K562 (cell line): ENCODE data around the gene HRC. TPM values are rescaled to one million over a fixed set of nuclear protein-coding genes. Genes with fewer than 3 reads are reported as not detected.

Experiments
- CSDE1 ChIP-seq, 2 experiments: fragments of 450-650 bp; IDR thresholded peaks; 2 replicates each; pipeline ENCODE4 v1.6.1; 2016; ENCODE audit warnings: mild to moderate bottlenecking in 1 of 2
- FOSL1 ChIP-seq: fragments of 200-800 bp; sonication (Bioruptor generic); conservative IDR thresholded peaks from 2 replicates; pipeline ENCODE4 v1.6.1; 2016; ENCODE audit warnings: missing genetic modification characterization, missing compliant biosample characterization
- FOXJ3 ChIP-seq: sonication (generic); formaldehyde crosslinking; IDR thresholded peaks from 2 replicates; pipeline ENCODE4 v1.4.0; 2020; ENCODE audit warnings: mild to moderate bottlenecking, missing genetic modification reagents
- GTF2A2 ChIP-seq: IDR thresholded peaks from 2 replicates; pipeline ENCODE4 v1.6.1; 2016; ENCODE audit warnings: mild to moderate bottlenecking, missing genetic modification characterization, missing compliant biosample characterization
- NR4A1 ChIP-seq, 2 experiments: fragments of 250-450 bp in 1 of 2; fragments of 450-650 bp in 1 of 2; sonication (Bioruptor Pico) in 1 of 2; IDR thresholded peaks; 2 replicates each; pipeline versions ENCODE4 v1.4.0 to v1.6.1; 2016 to 2020; ENCODE audit warnings: mild to moderate bottlenecking in 2 of 2, missing compliant biosample characterization in 1 of 2, missing genetic modification characterization in 1 of 2, moderate library complexity in 1 of 2
- TBP ChIP-seq: optimal IDR thresholded peaks from 2 replicates; pipeline ENCODE3; 2011; ENCODE audit warnings: low read depth, low read length, improper control_type of control experiment
- TEAD1 ChIP-seq, 2 experiments: fragments of 450-650 bp in 1 of 2; sonication (generic) in 1 of 2; formaldehyde crosslinking; IDR thresholded peaks; 2 replicates each; pipeline versions ENCODE4 v1.4.0 to v1.8.0; 2020 to 2022; ENCODE audit warnings: mild to moderate bottlenecking in 2 of 2, missing genetic modification reagents in 1 of 2
- polyA plus RNA-seq, 8 experiments: library from polyadenylated mRNA; depleted of rRNA in 4 of 8; stranded (reverse) in 5 of 8; unstranded in 3 of 8; fragments of >200 nt; fragmentation: Nextera tagmentation in 2 of 8; fragmentation: Illumina TruSeq in 1 of 8; extraction: Ambion mirVana in 2 of 8; extraction: Trizol in 1 of 8; gene quantifications; 2 replicates each; pipeline versions ENCODE4 v1.2.1 to v1.2.3, GENCODE V29; 2011 to 2014; ENCODE audit warnings: inconsistent platforms in 1 of 8, missing spikeins in 1 of 8
- total RNA-seq, 7 experiments: library from RNA; depleted of rRNA in 6 of 7; stranded (reverse); fragments of >200 nt in 6 of 7; fragmentation: Illumina TruSeq in 2 of 7; extraction: Trizol in 2 of 7; gene quantifications; 2 replicates each; pipeline versions ENCODE4 v1.2.1 to v1.2.3, GENCODE V29; 2011 to 2021; ENCODE audit warnings: low replicate concordance in 1 of 7
- TF ChIP-seq, protein P1 (sequence below), 2 experiments: fragments of 450-650 bp in 1 of 2; sonication (generic) in 1 of 2; formaldehyde crosslinking in 1 of 2; IDR thresholded peaks; 2 replicates each; pipeline versions ENCODE4 v1.7.1 to v1.9.0; 2016 to 2022; ENCODE audit warnings: inconsistent platforms in 1 of 2, mild to moderate bottlenecking in 1 of 2, missing genetic modification reagents in 1 of 2
- TF ChIP-seq, protein P2 (sequence below): IDR thresholded peaks from 2 replicates; pipeline ENCODE4 v1.6.1; 2012; ENCODE audit warnings: low read depth, low read length, improper control_type of control experiment, borderline replicate concordance
- TF ChIP-seq, protein P3 (sequence below), 2 experiments: fragments of 450-650 bp; conservative IDR thresholded peaks; 2 replicates each; pipeline ENCODE4 v1.6.1; 2017; ENCODE audit warnings: mild to moderate bottlenecking in 2 of 2, moderate library complexity in 2 of 2
- TF ChIP-seq, protein P4 (sequence below): fragments of 450-650 bp; IDR thresholded peaks from 2 replicates; pipeline ENCODE4 v1.6.1; 2018; ENCODE audit warnings: mild to moderate bottlenecking, low read depth; ENCODE audit not compliant: partially characterized antibody

HRC gene
- total and polyA plus RNA-seq, 9 of the 15 experiments (the other 6 are each of a cell fraction or from before 2014, with no cell fraction given), result 0.66 to 18.7 (median 13.1) TPM

DNA sequence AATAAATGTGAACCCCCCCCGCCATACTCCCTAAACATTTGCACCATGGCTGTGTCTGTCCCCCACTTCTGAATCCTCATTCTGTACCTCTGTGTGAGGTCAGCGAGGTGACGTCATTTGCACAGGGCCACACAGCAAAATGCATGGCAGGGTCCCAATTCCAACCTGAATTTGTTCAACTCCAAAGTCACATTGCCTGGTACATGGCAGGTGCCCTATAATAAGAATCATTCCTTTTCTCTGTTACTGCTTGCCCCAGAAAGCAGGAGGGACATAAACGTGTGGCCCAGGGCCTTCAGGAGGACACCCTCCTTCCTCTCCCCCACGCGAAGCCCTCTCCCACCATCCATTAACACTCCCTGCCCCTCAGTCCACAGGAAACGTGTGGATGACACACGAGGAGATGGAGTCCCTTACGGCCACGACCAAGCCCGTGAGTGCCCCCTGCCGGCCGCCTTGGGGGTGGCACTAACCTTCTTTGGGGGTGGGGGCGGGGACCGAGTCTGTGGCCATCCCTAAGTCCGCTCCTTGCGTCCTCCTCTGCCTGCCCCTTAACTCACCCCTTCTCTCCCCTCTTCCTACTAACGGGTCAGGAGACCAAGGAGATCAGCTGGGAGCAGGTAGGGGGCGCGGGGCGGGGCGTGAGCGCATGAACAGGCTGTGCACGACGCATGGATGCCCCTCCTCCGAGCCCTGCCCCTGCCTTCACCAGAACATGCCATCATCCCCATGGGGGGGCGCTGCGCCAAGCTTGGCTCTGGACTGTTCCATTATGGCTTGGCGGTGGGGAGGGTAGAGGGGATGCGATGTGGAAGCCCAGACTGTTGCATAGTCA, 9.4 kb downstream of the HRC start (continued):
- TF ChIP-seq, protein P1, sequence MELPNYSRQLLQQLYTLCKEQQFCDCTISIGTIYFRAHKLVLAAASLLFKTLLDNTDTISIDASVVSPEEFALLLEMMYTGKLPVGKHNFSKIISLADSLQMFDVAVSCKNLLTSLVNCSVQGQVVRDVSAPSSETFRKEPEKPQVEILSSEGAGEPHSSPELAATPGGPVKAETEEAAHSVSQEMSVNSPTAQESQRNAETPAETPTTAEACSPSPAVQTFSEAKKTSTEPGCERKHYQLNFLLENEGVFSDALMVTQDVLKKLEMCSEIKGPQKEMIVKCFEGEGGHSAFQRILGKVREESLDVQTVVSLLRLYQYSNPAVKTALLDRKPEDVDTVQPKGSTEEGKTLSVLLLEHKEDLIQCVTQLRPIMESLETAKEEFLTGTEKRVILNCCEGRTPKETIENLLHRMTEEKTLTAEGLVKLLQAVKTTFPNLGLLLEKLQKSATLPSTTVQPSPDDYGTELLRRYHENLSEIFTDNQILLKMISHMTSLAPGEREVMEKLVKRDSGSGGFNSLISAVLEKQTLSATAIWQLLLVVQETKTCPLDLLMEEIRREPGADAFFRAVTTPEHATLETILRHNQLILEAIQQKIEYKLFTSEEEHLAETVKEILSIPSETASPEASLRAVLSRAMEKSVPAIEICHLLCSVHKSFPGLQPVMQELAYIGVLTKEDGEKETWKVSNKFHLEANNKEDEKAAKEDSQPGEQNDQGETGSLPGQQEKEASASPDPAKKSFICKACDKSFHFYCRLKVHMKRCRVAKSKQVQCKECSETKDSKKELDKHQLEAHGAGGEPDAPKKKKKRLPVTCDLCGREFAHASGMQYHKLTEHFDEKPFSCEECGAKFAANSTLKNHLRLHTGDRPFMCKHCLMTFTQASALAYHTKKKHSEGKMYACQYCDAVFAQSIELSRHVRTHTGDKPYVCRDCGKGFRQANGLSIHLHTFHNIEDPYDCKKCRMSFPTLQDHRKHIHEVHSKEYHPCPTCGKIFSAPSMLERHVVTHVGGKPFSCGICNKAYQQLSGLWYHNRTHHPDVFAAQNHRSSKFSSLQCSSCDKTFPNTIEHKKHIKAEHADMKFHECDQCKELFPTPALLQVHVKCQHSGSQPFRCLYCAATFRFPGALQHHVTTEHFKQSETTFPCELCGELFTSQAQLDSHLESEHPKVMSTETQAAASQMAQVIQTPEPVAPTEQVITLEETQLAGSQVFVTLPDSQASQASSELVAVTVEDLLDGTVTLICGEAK (IDR thresholded peaks at IDR 0.05), result no peak
- TF ChIP-seq, protein P1 (CRISPR knock-in tag; IDR thresholded peaks at IDR 0.05), result no peak
- TF ChIP-seq, protein P2, sequence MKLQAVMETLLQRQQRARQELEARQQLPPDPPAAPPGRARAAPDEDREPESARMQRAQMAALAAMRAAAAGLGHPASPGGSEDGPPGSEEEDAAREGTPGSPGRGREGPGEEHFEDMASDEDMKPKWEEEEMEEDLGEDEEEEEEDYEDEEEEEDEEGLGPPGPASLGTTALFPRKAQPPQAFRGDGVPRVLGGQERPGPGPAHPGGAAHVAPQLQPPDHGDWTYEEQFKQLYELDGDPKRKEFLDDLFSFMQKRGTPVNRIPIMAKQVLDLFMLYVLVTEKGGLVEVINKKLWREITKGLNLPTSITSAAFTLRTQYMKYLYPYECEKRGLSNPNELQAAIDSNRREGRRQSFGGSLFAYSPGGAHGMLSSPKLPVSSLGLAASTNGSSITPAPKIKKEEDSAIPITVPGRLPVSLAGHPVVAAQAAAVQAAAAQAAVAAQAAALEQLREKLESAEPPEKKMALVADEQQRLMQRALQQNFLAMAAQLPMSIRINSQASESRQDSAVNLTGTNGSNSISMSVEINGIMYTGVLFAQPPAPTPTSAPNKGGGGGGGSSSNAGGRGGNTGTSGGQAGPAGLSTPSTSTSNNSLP, result no peak
- TF ChIP-seq, protein P3, sequence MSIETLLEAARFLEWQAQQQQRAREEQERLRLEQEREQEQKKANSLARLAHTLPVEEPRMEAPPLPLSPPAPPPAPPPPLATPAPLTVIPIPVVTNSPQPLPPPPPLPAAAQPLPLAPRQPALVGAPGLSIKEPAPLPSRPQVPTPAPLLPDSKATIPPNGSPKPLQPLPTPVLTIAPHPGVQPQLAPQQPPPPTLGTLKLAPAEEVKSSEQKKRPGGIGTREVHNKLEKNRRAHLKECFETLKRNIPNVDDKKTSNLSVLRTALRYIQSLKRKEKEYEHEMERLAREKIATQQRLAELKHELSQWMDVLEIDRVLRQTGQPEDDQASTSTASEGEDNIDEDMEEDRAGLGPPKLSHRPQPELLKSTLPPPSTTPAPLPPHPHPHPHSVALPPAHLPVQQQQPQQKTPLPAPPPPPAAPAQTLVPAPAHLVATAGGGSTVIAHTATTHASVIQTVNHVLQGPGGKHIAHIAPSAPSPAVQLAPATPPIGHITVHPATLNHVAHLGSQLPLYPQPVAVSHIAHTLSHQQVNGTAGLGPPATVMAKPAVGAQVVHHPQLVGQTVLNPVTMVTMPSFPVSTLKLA (conservative IDR thresholded peaks at IDR 0.05), result peak; percentile 85 to 91
- TF ChIP-seq NR4A1 (CRISPR knock-in tag; IDR thresholded peaks at IDR 0.05), result no peak
- 0 out of 2 replicates have a peak, but pooled peaks have one; percentile 17 for TF ChIP-seq NR4A1 (tag; IDR thresholded peaks at IDR 0.05)
- TF ChIP-seq FOXJ3 (CRISPR knock-in tag), result no peak
- no peak for TF ChIP-seq TEAD1 (CRISPR knock-in tag; IDR thresholded peaks at IDR 0.05)
- TF ChIP-seq, protein P4, sequence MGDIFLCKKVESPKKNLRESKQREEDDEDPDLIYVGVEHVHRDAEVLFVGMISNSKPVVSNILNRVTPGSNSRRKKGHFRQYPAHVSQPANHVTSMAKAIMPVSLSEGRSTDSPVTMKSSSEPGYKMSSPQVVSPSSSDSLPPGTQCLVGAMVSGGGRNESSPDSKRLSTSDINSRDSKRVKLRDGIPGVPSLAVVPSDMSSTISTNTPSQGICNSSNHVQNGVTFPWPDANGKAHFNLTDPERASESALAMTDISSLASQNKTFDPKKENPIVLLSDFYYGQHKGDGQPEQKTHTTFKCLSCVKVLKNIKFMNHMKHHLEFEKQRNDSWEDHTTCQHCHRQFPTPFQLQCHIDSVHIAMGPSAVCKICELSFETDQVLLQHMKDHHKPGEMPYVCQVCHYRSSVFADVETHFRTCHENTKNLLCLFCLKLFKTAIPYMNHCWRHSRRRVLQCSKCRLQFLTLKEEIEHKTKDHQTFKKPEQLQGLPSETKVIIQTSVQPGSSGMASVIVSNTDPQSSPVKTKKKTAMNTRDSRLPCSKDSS, result no peak
- no peak for TF ChIP-seq GTF2A2 (tag)
- peak; percentile 40 for TF ChIP-seq TBP
- no peak for TF ChIP-seq CSDE1 (IDR thresholded peaks at IDR 0.05)
- TF ChIP-seq FOSL1 (tag), result peak; percentile 27; the same call in 1 of the 2 replicates
